Calu3 (cell line): ENCODE data around the gene MTMR12. TPM values are rescaled to one million over a fixed set of nuclear protein-coding genes. Genes with fewer than 3 reads are reported as not detected.
"Not testable (repeated sequence)": the region's sequence is repeated elsewhere in the genome, so short reads cannot be mapped to it uniquely, and the experiment has no call there.

Experiments
- BruUV-seq: library from RNA; stranded (reverse); fragments of 400-500 nt; replicated peaks from 2 replicates; lab custom pipeline; 2021; lab: Mats Ljungman, UMichigan
- CTCF ChIA-PET: fragments of 300-600 bp; sonication (Branson Sonifier 250); formaldehyde crosslinking; loops from one replicate; lab custom pipeline; 2022; ENCODE audit warnings: antibody characterized with exemption; lab: Charles Lee
- DNase-seq: peaks from one replicate; pipeline ENCODE4 v3.0.0; 2022
- H3K27ac Mint-ChIP-seq: one replicate; pipeline ENCODE4 v1.8.0; 2022; ENCODE audit warnings: mixed read lengths; ENCODE audit not compliant: unreplicated experiment
- H3K27me3 Mint-ChIP-seq: one replicate; pipeline ENCODE4 v1.8.0; 2022; ENCODE audit warnings: mixed read lengths; ENCODE audit not compliant: unreplicated experiment
- H3K36me3 Mint-ChIP-seq: one replicate; pipeline ENCODE4 v1.8.0; 2022; ENCODE audit warnings: mild to moderate bottlenecking, moderate library complexity, mixed read lengths; ENCODE audit not compliant: insufficient read depth, unreplicated experiment
- H3K4me1 Mint-ChIP-seq: one replicate; pipeline ENCODE4 v1.8.0; 2022; ENCODE audit warnings: mild to moderate bottlenecking, low read depth, mixed read lengths; ENCODE audit not compliant: unreplicated experiment
- H3K4me3 Mint-ChIP-seq: one replicate; pipeline ENCODE4 v1.8.0; 2022; ENCODE audit warnings: mild to moderate bottlenecking, low read depth, moderate library complexity, mixed read lengths; ENCODE audit not compliant: unreplicated experiment
- H3K9me3 Mint-ChIP-seq: one replicate; pipeline ENCODE4 v1.8.0; 2022; ENCODE audit warnings: low read depth, mixed read lengths; ENCODE audit not compliant: unreplicated experiment
- CTCF ChIP-seq: fragments of 200-600 bp; IDR thresholded peaks from one replicate; pipeline ENCODE4 v1.8.0; 2022; ENCODE audit warnings: antibody characterized with exemption; ENCODE audit not compliant: unreplicated experiment
- intact Hi-C: fragments of 100-400 bp; cut with micrococcal nuclease; formaldehyde crosslinking; loops from one replicate; pipeline ENCODE4 v1.10.0; 2022; ENCODE audit not compliant: unreplicated experiment
- total RNA-seq: library from RNA; stranded (reverse); gene quantifications from 2 replicates; pipeline ENCODE4 v1.2.3, GENCODE V29; 2022

Gene MTMR12
- total RNA-seq, 1 experiment from 2014 or later, result 42.7 TPM

DNA sequence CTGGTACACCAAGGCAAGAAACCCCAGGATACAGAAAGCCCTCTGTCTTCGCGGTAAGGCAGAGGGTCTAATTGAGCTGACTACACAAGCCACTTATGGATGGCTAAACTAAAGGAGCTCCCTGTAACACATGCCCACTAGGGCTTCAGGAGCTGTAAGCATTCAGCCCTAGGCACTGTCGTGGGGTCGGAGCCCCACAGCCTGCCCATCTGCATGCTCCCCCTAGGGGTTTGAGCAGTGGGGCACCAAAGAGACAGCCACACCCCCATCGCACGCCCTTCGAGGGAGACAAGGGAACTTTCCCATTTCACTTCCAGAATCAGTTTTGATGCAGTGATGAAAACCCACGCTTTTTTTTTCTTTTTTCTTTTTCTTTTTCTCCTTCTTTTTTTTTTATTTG, 11.0 kb upstream of the MTMR12 start:
- H3K9me3 Mint-ChIP-seq, result peaks cover 4% of the 10 kb centered on the region
- H3K27ac Mint-ChIP-seq, result no peak overlapping the region
- H3K4me3 Mint-ChIP-seq, result no peak overlapping the region
- BruUV-seq, result no TSS peak
- no peaks in the 10 kb centered on the region for H3K27me3 Mint-ChIP-seq
- intact Hi-C loops, result no loop called here
- DNase-seq, result no peak
- no peak for TF ChIP-seq CTCF
- CTCF ChIA-PET, result no interaction called here
- peaks cover 18% of the 10 kb centered on the region for H3K4me1 Mint-ChIP-seq
- peaks cover 7% of the 10 kb centered on the region for H3K36me3 Mint-ChIP-seq

DNA sequence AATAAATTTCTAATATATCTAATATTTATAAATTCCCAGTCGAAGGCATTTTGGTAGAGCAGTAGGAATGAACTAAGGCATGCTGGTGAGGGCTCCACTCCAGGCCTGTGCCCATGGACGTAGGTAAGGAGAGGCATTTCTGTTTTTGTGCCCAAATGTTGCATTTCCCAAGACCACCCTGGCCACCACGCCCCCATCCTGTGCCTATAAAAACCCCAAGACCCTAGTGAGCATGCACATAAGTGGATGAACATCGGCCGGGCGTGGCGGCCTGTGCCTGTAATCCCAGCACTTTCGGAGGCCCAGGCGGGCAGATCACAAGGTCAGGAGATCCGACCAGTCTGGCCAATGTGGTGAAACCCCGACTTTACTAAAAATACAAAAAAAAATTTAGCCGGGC, 10.1 kb upstream of the MTMR12 start:
- intact Hi-C loops, result no loop called here
- no peaks in the 10 kb centered on the region for H3K27me3 Mint-ChIP-seq
- H3K4me1 Mint-ChIP-seq, result peaks cover 18% of the 10 kb centered on the region
- TF ChIP-seq CTCF, result no peak
- DNase-seq, result no peak
- H3K27ac Mint-ChIP-seq, result no peak overlapping the region
- H3K36me3 Mint-ChIP-seq, result peaks cover 7% of the 10 kb centered on the region
- peaks cover 4% of the 10 kb centered on the region for H3K9me3 Mint-ChIP-seq
- H3K4me3 Mint-ChIP-seq, result no peak overlapping the region
- BruUV-seq, result no TSS peak
- CTCF ChIA-PET, result no interaction called here

DNA sequence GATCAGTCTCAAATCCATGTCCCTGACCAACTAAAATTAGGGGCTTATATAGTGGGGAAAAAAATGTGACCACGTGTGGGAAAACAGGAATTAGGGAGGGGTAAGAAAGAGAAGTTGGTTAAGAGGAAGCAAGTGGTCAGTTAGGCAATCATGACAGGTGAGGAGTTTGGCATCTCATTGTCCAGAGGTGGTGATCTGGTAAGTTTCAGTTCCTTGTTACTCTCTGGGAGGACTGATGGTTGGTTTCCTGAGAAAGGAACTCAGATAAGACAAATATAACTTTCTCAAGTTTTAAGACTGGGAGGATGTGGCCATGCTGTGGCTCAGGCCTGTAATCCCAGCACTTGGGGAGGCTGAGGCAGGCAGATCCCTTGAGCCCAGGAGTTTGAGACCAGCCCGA, 9.0 kb upstream of the MTMR12 start:
- H3K36me3 Mint-ChIP-seq, H3K4me3 Mint-ChIP-seq, BruUV-seq, H3K9me3 Mint-ChIP-seq, H3K27me3 Mint-ChIP-seq, H3K27ac Mint-ChIP-seq, intact Hi-C loops, DNase-seq: not testable (repeated sequence)
- CTCF ChIA-PET, result interaction anchor here (0.7 kb wide), 1 partner anchor 33 kb away, joined by 5 read pairs; no protein-coding TSS in a partner anchor
- peaks cover 18% of the 10 kb centered on the region for H3K4me1 Mint-ChIP-seq

GRCh38 chr5:32320576-32320975, 7.8 kb upstream of the MTMR12 start:
- no peak overlapping the region for H3K4me3 Mint-ChIP-seq
- no peak for TF ChIP-seq CTCF
- peaks cover 10% of the 10 kb centered on the region for H3K4me1 Mint-ChIP-seq
- intact Hi-C loops, result no loop called here
- H3K36me3 Mint-ChIP-seq, result peaks cover 7% of the 10 kb centered on the region
- H3K27me3 Mint-ChIP-seq, result no peaks in the 10 kb centered on the region
- H3K27ac Mint-ChIP-seq, result no peak overlapping the region
- H3K9me3 Mint-ChIP-seq, result peaks cover 4% of the 10 kb centered on the region
- BruUV-seq, result no TSS peak
- no peak for DNase-seq
- CTCF ChIA-PET, result no interaction called here

- CTCF ChIA-PET, result no interaction called here
- no peak for TF ChIP-seq CTCF
- peaks cover 3% of the 10 kb centered on the region for H3K36me3 Mint-ChIP-seq
- no peak overlapping the region for H3K4me3 Mint-ChIP-seq
- H3K4me1 Mint-ChIP-seq, result peaks cover 6% of the 10 kb centered on the region
- no TSS peak for BruUV-seq
- DNase-seq, result no peak
- peaks cover 4% of the 10 kb centered on the region for H3K9me3 Mint-ChIP-seq
- no peaks in the 10 kb centered on the region for H3K27me3 Mint-ChIP-seq
- no peak overlapping the region for H3K27ac Mint-ChIP-seq
- intact Hi-C loops, result no loop called here
These were observed 7.3 kb upstream of the MTMR12 start for GRCh38 chr5:32319926-32320543.
